CD14-positive monocyte (primary cell): ENCODE measurements around the gene PTP4A1. TPM values are rescaled to one million over a fixed set of nuclear protein-coding genes. Genes with fewer than 3 reads are reported as not detected.
A peak's percentile ranks its signal among the peaks of the same experiment; 100 is the strongest.
"Not testable (repeated sequence)": the region's sequence is repeated elsewhere in the genome, so short reads cannot be mapped to it uniquely, and the experiment has no call there.

ENCODE experiments used
- DNase-seq, 3 donors: peaks; one replicate each; pipeline ENCODE4 v3.0.0-alpha.2; 2011 to 2022
- H2AFZ ChIP-seq: 2 replicates; pipeline ENCODE4 v1.6.0; 2012; ENCODE audit warnings: mild to moderate bottlenecking, low read depth, low read length, inconsistent platforms; ENCODE audit not compliant: insufficient read depth, poor library complexity, severe bottlenecking
- H3K27ac ChIP-seq, 2 donors: 1 replicate in 1 of 2; 2 replicates in 1 of 2; pipeline ENCODE4 v1.5.1; 2012 to 2013; ENCODE audit warnings: low read length in 2 of 2, control low read depth in 1 of 2, inconsistent platforms in 1 of 2, low read depth in 1 of 2, mild to moderate bottlenecking in 1 of 2
- H3K27me3 ChIP-seq, 2 donors: one replicate each; pipeline versions ENCODE4 v1.6.0 to v1.6.1; 2011 to 2013; ENCODE audit warnings: low read length in 2 of 2; ENCODE audit not compliant: control insufficient read depth in 2 of 2, insufficient read depth in 2 of 2
- H3K36me3 ChIP-seq, 2 donors: replicated peaks in 1 of 2; 1 replicate in 1 of 2; 2 replicates in 1 of 2; pipeline versions ENCODE4 v1.5.1 to v1.6.1; 2012 to 2013; ENCODE audit warnings: low read length in 2 of 2, control low read depth in 1 of 2, inconsistent platforms in 1 of 2, mild to moderate bottlenecking in 1 of 2; ENCODE audit not compliant: insufficient read depth in 2 of 2, control insufficient read depth in 1 of 2
- H3K4me1 ChIP-seq, 2 donors: 1 replicate in 1 of 2; 2 replicates in 1 of 2; pipeline versions ENCODE4 v1.5.1 to v1.6.1; 2012 to 2013; ENCODE audit warnings: low read length in 2 of 2, control low read depth in 1 of 2, inconsistent platforms in 1 of 2, mild to moderate bottlenecking in 1 of 2, moderate library complexity in 1 of 2; ENCODE audit not compliant: insufficient read depth in 2 of 2, control insufficient read depth in 1 of 2
- H3K4me2 ChIP-seq: replicated peaks from 2 replicates; pipeline ENCODE3; 2012; ENCODE audit warnings: low read length, moderate library complexity, mild to moderate bottlenecking; ENCODE audit not compliant: poor library complexity, severe bottlenecking; ENCODE audit errors: extremely low read depth
- H3K4me3 ChIP-seq, 3 experiments: fragments of 200-600 bp in 1 of 3; sonication (generic) in 1 of 3; replicated peaks in 1 of 3; 1 replicate in 2 of 3; 2 replicates in 1 of 3; pipeline ENCODE4 v1.5.1; 2011 to 2013; ENCODE audit warnings: low read length in 3 of 3, mild to moderate bottlenecking in 3 of 3, control low read depth in 2 of 3, low read depth in 2 of 3, inconsistent platforms in 1 of 3, moderate library complexity in 1 of 3
- H3K79me2 ChIP-seq: 2 replicates; pipeline ENCODE4 v1.6.0; 2012; ENCODE audit warnings: mild to moderate bottlenecking, control low read depth, inconsistent platforms, low read length, moderate library complexity; ENCODE audit not compliant: insufficient read depth
- H3K9ac ChIP-seq: 2 replicates; pipeline ENCODE4 v1.6.0; 2017; ENCODE audit warnings: low read length, mild to moderate bottlenecking; ENCODE audit not compliant: insufficient read depth, poor library complexity, severe bottlenecking
- H3K9me3 ChIP-seq, 2 donors: replicated peaks in 1 of 2; 1 replicate in 1 of 2; 2 replicates in 1 of 2; pipeline versions ENCODE4 v1.5.1 to v1.6.1; 2012 to 2013; ENCODE audit warnings: low read length in 2 of 2, control low read depth in 1 of 2; ENCODE audit not compliant: control insufficient read depth in 1 of 2, insufficient read depth in 1 of 2
- H4K20me1 ChIP-seq: 2 replicates; pipeline ENCODE4 v1.6.0; 2012; ENCODE audit warnings: mild to moderate bottlenecking, low read length, control low read depth, moderate library complexity; ENCODE audit not compliant: insufficient read depth
- H3K27ac Mint-ChIP-seq, 7 donors: one replicate each; pipeline ENCODE4 v1.8.0; 2020; ENCODE audit warnings: mild to moderate bottlenecking in 7 of 7, mixed read lengths in 7 of 7, moderate library complexity in 6 of 7, inconsistent platforms in 2 of 7
- H3K27me3 Mint-ChIP-seq, 3 donors: one replicate each; pipeline ENCODE4 v1.8.0; 2021 to 2022; ENCODE audit warnings: low read depth in 3 of 3, mild to moderate bottlenecking in 3 of 3, mixed read lengths in 3 of 3, moderate library complexity in 3 of 3, inconsistent platforms in 1 of 3
- H3K36me3 Mint-ChIP-seq, 2 donors: one replicate each; pipeline ENCODE4 v1.8.0; 2020; ENCODE audit warnings: mixed read lengths in 2 of 2, inconsistent platforms in 1 of 2, mild to moderate bottlenecking in 1 of 2
- H3K4me1 Mint-ChIP-seq: one replicate; pipeline ENCODE4 v1.8.0; 2020; ENCODE audit warnings: mild to moderate bottlenecking, mixed read lengths
- H3K4me3 Mint-ChIP-seq, 2 donors: one replicate each; pipeline ENCODE4 v1.8.0; 2020; ENCODE audit warnings: mild to moderate bottlenecking in 2 of 2, mixed read lengths in 2 of 2, moderate library complexity in 1 of 2
- H3K9me3 Mint-ChIP-seq, 7 donors: one replicate each; pipeline ENCODE4 v1.8.0; 2020 to 2022; ENCODE audit warnings: mixed read lengths in 7 of 7, mild to moderate bottlenecking in 6 of 7, moderate library complexity in 6 of 7, inconsistent platforms in 2 of 7
- WGBS: methylation state at CpG from one replicate; pipeline ENCODE4 v1.1.5; 2013; ENCODE audit warnings: missing lambda C conversion rate; ENCODE audit not compliant: insufficient coverage; 5-methylcytosine and 5-hydroxymethylcytosine counted together
- intact Hi-C, 2 donors: fragments of 100-400 bp; cut with micrococcal nuclease; formaldehyde crosslinking; loops; one replicate each; pipeline versions ENCODE4 v1.15.0 to v1.15.1; 2023
- polyA minus RNA-seq: library from RNA; depleted of rRNA, polyadenylated mRNA; stranded (reverse); fragments of >200 nt; gene quantifications from 2 replicates; pipeline ENCODE4 v1.2.3, GENCODE V29; 2012
- polyA plus RNA-seq, 3 donors: library from polyadenylated mRNA; depleted of rRNA in 1 of 3; unstranded in 2 of 3; stranded (reverse) in 1 of 3; fragments of 300-500 nt in 2 of 3; fragments of >200 nt in 1 of 3; fragmentation: Illumina TruSeq in 2 of 3; gene quantifications; 1 replicate in 2 of 3; 2 replicates in 1 of 3; pipeline ENCODE4 v1.2.3, GENCODE V29; 2012 to 2021
- total RNA-seq, 12 experiments: library from RNA in 1 of 12; stranded (reverse) in 1 of 12; fragments of 120-200 nt in 1 of 12; gene quantifications; one replicate each; pipeline ENCODE4 v1.2.4 and lab custom pipeline; 2013 to 2026; ENCODE audit warnings: mixed read lengths in 6 of 12, inconsistent platforms in 1 of 12
- TF ChIP-seq, protein P1 (sequence below): fragments of 200-600 bp; IDR thresholded peaks from one replicate; pipeline ENCODE4 v1.8.0; 2022; ENCODE audit warnings: antibody characterized with exemption, mild to moderate bottlenecking

The PTP4A1 gene
- 41.4 TPM for total RNA-seq (2013)
- 100 to 1,000 TPM in 1 of 3 donors, 10 to 100 TPM in 2; 73.4 to 106 (median 96.1) TPM for polyA plus RNA-seq
- 34.8 and 43.7 TPM in 2 replicates for polyA minus RNA-seq
- total RNA-seq (lab: John Stamatoyannopoulos, UW) = 0.13 to 1.6 (median 0.49) reads per million in 11 experiments

DNA sequence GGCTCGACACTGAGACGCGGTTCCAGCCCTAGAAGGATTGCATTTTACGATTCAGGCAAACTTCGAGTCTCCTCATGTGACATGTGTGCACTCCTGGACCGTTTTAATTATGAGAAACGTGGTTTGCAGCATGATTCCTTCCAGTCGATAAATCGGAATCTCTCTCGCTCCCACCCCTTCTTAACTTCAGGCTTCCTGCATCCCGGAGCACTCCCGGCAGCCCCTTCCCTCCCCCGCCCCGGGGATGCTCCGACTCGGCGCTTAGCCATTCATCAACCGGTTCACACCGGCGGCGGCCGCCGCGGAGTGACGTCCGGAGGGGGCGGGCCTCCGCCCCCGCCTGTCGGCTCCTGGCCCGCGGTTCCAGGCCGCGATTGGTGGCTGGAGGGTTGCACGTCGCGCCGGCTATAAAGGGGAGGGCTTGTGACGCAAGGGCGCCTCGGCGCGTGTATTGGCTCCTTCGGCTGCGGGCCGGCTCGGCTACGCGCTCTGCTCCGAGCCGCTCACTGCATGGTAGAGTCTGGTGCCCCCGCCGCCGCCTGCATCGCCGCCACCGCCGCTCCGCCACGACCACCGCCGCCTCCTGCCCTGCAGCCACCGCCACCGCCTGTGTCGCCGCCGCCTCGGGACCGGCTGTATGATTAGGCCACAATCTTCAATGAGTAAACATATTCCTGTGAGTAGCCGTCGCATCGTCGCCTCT, at the start of gene PTP4A1, which contains the start of gene LOC128125822:
PTP4A1 (plus strand) TSS at position 437 of the 703 bp plus-strand sequence. CDS start 4,401 bp downstream, outside the sequence.
LOC128125822 (plus strand) TSS at position 437 of the 703 bp plus-strand sequence.
- H3K27ac Mint-ChIP-seq = peak within 1 kb of the TSS; percentile 93 to 98 (median 94)
- peaks cover 0 to 14% of the 10 kb centered on the region in 2 donors for H3K27me3 ChIP-seq
- H2AFZ ChIP-seq = peak within 1 kb of the TSS; percentile 70
- peaks cover 48% of the 10 kb centered on the region for H3K79me2 ChIP-seq
- peaks cover 24% of the 10 kb centered on the region for H3K4me1 Mint-ChIP-seq
- no peaks in the 10 kb centered on the region for H3K9me3 ChIP-seq
- peak within 1 kb of the TSS; percentile 83 for H3K4me2 ChIP-seq
- H3K9ac ChIP-seq = peak within 1 kb of the TSS; percentile 97
- H3K36me3 ChIP-seq = peaks cover 9 to 11% of the 10 kb centered on the region in 2 donors
- H3K36me3 Mint-ChIP-seq = peaks cover 11 to 12% of the 10 kb centered on the region in 2 donors
- H3K4me3 ChIP-seq = peak within 1 kb of the TSS; percentile 75 to 85 (median 85)
- DNase-seq = peak; percentile 96 to 97 (median 96)
- WGBS = under 1% methylated on average over 73 of the region's 73 CpGs
- intact Hi-C loops = loop anchor here (2.0 to 10.0 kb wide), 4 partner anchors 63 to 235 kb away; partner anchors contain the start of gene PHF3 (in 1 of the 2)
- H4K20me1 ChIP-seq = peaks cover 40% of the 10 kb centered on the region
- TF ChIP-seq, protein P1, sequence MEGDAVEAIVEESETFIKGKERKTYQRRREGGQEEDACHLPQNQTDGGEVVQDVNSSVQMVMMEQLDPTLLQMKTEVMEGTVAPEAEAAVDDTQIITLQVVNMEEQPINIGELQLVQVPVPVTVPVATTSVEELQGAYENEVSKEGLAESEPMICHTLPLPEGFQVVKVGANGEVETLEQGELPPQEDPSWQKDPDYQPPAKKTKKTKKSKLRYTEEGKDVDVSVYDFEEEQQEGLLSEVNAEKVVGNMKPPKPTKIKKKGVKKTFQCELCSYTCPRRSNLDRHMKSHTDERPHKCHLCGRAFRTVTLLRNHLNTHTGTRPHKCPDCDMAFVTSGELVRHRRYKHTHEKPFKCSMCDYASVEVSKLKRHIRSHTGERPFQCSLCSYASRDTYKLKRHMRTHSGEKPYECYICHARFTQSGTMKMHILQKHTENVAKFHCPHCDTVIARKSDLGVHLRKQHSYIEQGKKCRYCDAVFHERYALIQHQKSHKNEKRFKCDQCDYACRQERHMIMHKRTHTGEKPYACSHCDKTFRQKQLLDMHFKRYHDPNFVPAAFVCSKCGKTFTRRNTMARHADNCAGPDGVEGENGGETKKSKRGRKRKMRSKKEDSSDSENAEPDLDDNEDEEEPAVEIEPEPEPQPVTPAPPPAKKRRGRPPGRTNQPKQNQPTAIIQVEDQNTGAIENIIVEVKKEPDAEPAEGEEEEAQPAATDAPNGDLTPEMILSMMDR = no peak
- H3K27me3 Mint-ChIP-seq = peaks cover 0 to 8% (median 2%) of the 10 kb centered on the region in 3 donors
- H3K9me3 Mint-ChIP-seq = peaks cover 0 to 2% (median 0%) of the 10 kb centered on the region in 7 donors
- H3K4me1 ChIP-seq = peaks cover 21 to 28% of the 10 kb centered on the region in 2 donors
- H3K27ac ChIP-seq = peak within 1 kb of the TSS; percentile 93
- peak within 1 kb of the TSS; percentile 93 for H3K4me3 Mint-ChIP-seq

DNA sequence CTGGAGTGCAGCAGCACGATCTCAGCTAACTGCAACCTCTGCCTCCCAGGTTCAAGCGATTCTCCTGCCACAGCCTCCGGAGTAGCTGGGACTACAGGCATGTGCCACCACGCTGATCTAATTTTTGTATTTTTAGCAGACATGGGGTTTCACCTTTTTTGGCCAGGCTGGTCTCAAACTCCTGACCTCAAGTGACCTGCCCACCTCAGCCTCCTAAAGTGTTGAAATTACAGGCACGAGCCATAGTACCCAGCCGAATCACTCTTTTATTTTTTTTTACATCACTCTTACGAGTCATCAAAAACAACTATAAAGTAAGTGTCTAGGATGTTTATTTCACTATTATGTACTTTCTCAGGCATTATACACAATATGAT, 49.4 kb upstream of the PTP4A1 start:
- H3K36me3 Mint-ChIP-seq, H3K9me3 Mint-ChIP-seq, H2AFZ ChIP-seq, intact Hi-C loops, H3K9me3 ChIP-seq, H3K27me3 ChIP-seq, H3K27ac Mint-ChIP-seq, H4K20me1 ChIP-seq, H3K27me3 Mint-ChIP-seq, H3K4me1 ChIP-seq, H3K36me3 ChIP-seq, H3K4me1 Mint-ChIP-seq, H3K27ac ChIP-seq, H3K4me3 Mint-ChIP-seq, H3K9ac ChIP-seq, H3K4me2 ChIP-seq, H3K79me2 ChIP-seq, DNase-seq, H3K4me3 ChIP-seq: not testable (repeated sequence)
- 87% methylated on average over 4 of the region's 7 CpGs for WGBS
